SH-SY5Y (cell line): Measurements from ENCODE around the gene ZBTB20.

Experiments
- GATA2 ChIP-seq: IDR thresholded peaks from 2 replicates; pipeline ENCODE4 v1.6.1; 2011; ENCODE audit warnings: mild to moderate bottlenecking, low read depth, low read length
- GATA3 ChIP-seq: IDR thresholded peaks from 2 replicates; pipeline ENCODE4 v1.6.1; 2011; ENCODE audit warnings: low read depth, mild to moderate bottlenecking, low read length, moderate library complexity

GRCh38 chr3:114775395-114775794, 371.7 kb downstream of the ZBTB20 start:
- TF ChIP-seq GATA2: no peak
- TF ChIP-seq GATA3: no peak
